Femur (tissue), 1 donor: Measurements from ENCODE around the gene PBRM1.
A peak's percentile ranks its signal among the peaks of the same experiment; 100 is the strongest.

Experiments used
- DNase-seq: peaks from one replicate; pipeline ENCODE4 v3.0.0-alpha.2; 2017

The PBRM1 gene

DNA sequence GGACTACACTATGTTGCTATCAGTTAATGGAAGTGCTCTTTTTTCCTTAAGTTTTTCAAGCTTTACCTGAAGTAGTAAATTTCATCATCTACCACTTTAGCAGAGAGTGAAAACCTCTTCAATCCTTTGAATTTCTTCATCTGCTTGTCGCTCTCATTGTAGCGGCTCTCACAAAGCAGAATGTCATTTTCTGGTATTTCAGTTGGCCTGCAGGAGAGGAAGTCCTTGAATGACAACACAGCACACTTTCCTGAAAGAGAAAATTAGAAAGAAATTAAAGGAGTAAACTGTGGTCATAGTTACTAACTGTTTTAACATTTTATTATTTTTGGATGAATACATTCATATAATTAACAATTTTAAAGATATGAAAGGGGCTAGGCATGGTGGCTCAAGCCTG is 121.7 kb downstream of the PBRM1 start:
- DNase-seq, result no peak

DNA sequence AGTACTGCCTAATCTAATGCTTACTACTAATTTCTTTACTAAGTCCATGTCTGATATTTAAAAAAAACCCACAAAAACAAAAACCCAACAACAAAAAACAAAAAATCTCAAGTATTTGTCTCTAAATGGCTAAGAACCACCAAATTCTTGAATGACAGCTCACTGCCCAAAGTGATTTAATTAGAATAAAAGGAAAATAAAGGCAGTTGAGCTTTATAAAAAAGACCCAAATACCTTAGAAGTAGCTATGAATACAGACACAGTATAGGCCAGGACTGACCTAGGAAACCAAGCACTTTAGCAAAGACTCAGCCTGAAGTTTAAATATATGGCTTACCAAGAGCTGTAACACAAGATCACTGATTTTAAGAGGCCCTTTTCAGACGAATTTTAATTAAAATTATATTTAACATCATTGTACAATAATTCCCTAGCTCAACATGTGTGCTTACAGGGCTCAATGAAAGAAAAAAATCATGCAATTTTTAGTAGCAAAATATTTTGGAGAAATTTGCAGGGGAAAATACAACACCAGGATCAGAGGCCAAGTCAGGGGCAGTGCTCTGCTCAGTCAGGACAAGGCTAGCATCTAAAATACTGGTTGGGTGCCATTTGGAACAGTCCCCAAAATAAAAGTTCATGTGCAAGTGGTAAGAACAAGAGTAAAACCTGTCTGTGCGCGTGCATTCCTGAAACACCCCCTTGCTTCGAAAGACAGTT is 124.5 kb downstream of the PBRM1 start:
- no peak for DNase-seq

DNA sequence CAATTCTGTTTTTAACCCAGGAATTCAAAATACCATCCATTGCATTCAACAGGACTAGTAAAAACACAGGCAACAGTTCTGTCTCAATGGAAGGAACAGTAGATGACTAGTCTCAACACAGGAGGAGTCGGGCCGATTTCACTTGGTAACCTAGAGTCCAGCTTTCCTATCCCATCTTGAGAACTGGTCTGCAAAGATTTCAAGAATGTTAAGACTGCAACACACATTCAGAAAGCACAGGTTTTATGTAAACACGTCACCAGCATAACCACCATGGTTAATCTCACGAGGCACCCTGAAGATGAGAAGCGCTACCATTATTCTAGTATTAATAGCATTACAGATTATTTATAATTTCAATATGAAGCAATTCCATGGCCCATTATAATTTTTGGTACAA is 127.3 kb downstream of the PBRM1 start:
- no peak for DNase-seq

DNA sequence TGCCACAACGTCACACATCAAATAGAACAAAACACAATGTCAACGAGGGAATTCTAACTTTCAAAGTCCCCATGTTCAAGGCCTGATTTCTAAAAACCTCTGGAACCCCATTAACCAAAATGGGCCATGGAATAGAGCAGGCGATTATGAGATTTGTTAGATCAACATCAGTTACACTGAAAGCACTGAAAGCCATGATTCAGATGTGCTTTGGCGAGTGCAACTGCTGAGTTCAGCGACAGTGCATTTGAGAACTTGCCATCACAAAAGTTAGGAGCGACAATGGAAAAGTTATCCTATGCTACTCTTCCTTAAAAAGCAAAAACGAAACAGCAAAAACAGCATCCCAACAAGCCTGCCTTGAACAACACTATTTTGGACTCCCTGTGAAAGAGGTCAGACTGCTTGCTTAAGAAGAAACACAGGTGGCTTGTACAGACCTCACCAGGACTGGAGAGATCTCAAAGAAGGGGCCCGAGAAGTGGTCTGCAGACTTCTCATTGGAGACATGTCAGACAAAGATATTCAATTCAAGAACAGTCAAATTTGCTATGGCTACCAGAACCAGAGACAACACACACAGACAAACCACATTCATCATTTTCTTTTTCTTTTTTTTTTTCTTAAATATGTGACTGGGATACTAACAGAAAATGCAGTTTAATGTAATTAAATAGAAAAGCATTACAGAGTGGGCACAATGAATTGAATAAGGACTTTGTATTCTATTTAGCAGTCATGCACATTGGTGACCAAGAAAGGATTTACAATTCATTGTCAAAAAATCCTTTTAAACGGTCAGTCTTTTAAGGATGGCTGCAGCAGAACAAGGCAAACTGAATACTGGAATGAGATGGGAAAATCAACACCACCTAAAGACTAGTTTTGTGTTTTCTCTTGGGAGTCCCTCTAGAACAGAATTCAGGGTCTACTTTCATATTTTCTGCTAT is 128.4 kb downstream of the PBRM1 start:
- no peak for DNase-seq

DNA sequence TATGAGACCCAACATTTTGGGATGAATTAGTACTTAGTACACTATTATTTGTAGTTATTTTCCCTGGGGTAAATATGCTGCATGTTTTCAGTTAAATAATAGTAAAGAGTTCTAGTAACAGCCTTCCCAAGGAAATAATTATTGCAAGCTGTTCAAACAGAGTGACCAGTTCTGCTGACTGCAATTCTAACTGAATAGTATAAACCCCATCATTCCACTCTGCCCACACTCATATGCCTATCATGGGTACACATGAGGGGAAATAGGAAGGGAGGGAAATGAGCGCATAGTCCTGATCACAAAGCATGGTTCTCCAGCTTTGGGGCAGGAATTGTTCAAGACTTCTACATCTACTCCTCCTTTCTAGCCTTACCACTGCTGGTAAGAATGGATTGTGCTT is 130.7 kb downstream of the PBRM1 start:
- no peak for DNase-seq

DNA sequence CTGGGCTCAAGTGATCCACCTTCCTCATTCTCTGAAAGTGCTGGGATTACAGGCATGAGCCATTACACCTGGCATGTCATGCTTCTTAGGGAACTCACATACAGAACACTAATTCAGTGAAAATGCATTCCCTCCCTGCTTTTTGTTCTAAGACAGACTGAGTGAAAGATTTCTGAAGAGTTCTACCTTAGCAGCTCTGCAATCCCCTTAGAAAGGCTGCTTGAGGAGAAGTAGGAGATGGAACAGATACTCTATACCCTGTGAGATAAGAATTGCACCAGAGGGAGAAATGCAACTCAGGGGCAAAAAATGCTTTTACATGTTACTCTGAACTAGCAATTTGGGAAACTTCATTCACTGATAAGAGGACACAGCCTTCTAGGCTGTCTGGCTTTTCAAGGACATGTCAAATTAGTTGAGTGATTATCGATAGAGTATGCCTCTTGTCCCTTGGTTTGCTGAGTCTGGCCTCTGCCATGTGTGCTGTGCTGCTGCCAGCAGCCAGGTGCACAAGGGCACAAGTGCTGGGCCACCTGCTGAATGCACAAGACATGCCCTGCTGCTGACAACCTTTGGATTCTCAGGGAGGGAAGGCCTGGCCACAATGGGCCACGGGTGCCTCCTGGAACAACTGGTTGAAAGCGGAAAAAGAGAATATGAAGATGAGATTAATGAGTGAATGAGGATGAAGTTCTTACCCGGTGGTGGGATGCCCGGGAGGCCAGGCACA is 131.5 kb downstream of the PBRM1 start:
- DNase-seq, result no peak

DNA sequence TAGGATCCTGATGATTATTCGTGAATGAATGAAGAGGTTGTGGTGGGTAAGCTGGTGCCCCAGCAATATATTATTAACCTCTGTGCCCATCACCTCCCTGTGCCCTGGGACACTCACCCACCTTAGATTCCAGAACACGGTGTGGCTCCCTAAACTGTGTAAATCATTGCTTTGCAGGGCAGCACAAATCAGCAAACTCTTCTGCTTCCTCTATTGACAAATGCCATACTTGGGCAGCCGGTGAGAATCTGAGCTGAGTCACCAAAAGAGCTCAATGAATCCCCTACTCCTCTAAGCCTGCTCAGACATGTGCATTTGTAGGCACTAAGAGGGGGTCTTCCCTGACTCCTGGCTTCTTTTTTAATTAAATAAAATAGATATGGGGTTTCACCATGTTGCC is 133.6 kb downstream of the PBRM1 start:
- no peak for DNase-seq

DNA sequence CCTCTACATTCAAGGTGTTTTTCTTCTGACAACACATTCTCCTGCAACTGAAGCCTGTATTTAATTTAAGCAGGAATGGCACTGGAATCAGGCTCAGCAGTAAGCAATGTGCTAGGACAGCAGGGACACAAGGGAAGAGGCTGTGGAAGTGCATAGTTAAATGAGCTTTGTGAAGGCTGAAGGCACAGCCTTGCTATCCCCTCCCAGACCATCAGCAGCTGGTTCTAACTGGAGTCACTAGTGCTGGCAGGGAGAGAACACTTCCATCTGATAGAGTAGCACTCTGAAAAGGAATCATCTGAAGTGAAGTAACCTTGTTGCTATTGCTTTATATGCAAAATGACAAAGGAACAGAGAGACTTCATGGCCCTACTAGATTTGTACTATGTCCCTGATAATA is 134.6 kb downstream of the PBRM1 start:
- no peak for DNase-seq

DNA sequence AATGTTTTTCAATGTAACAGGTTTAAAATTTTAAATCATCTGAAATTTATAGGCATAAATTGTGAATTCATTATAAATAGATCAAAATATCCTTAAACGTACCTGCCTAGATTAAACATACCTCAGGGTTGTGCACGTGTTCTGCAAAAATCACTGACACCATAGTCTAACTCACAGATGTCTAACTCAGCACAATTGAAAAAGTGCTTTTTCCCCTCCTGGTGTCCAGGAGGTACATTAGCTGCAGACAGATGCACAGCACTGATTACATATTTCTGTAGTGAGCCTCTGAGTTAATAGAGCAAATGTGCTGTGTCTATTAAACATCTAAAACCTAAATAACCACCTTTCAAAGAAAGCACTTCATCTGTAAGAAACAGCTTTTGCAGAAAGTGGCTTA is 138.6 kb downstream of the PBRM1 start:
- no peak for DNase-seq

DNA sequence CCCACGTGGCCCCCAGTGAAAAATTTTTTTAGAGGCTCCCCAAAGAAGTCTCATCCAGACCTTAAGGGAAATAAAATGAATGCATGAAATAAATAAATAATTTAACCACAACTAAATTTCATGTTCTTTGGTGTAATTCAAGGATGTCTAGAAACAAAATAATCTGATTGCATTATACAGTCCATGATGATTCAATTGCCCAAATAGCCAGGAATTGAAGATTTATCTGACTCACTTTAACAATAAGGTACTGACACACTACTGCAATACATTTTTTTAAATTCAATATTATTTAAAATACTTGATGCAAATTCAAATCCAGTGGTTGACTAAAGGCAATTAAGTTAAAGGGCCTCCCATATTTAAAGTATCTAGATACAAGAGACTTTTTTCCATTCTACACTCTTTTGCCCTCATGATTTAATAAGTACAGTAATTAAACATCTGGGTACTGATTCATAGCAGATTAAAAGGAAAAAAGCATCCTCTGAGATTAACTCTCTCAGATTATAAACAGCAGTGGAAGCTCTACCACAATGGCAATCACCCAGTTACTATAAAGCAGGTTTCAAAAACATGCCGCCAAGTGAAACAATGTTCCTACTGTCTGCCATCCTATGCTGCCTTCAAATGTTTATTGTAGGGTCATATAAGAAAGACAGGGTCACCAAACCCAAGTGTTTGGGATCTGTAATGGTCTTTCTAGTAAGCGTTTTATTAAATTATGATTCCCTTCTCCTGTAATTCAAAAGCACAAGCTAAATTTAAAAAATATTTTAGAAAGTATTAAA is 139.4 kb downstream of the PBRM1 start:
- no peak for DNase-seq

DNA sequence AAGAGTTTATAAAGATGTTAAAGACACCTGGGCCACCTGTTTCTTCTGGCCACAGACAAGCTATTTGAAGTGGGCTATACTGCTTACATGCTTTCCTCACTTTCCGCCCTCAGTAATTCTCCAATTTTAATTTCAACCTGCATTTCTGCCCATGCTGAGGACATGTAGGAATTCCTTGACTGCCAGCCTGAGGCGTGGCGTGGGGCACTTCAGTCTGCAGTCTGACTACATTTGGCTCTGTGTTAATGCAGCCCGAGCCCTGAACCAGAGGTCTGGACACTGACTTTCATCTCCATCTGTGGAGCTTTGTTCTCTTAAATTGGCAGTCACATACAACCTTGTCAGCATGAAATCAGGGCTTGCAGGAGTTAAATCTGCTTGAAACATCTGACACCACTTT is 140.8 kb downstream of the PBRM1 start:
- DNase-seq, result no peak

DNA sequence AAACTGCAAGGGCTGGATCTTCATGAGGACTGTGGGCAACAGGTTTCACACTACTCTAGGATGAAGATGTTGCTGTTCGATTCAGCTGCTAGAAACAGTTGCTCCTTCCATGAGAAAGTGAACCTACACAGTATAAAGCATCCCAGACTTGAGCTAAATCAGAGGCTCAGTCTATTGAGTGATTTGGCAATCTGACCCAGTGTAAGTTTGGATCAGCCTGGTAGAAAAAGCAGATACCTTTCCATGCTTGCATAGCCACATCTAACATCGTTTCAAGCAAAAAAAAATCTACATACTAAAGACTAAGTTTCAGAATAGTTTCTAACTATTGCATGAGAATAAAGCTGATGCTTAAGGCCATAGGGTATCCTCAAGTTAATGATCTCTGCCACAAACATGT is 144.7 kb downstream of the PBRM1 start:
- DNase-seq, result no peak

DNA sequence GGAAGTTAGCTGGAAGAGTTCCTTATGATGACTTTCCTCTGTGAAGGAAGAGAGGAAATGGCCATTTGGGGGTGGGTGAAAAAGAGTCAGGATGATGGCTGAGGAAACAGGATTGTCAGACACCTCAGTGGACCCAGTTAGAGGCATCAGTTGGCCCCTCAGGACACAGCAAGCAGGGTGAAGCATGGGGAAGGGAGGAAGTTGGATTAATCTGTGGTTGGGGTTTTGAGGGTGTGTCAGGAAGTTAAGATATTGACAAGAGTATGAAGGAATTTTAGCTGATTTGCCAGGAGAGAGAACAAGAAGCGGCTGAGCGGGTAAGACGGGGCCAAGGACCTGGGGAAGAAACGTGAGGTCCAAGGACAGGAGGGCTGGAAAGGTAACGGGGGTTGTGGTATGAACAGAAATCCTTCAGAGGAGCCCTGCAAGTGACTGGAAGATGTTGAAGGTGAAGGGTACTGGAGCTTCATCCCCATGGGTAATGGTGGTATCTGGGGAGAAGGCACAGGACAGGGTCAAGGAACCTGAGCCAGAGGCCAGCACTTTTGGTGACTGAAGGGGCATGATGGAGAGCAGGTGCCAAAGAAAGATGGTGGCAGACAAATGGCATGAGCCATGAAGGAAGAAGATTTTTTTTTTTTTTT is 146.6 kb downstream of the PBRM1 start:
- no peak for DNase-seq

DNA sequence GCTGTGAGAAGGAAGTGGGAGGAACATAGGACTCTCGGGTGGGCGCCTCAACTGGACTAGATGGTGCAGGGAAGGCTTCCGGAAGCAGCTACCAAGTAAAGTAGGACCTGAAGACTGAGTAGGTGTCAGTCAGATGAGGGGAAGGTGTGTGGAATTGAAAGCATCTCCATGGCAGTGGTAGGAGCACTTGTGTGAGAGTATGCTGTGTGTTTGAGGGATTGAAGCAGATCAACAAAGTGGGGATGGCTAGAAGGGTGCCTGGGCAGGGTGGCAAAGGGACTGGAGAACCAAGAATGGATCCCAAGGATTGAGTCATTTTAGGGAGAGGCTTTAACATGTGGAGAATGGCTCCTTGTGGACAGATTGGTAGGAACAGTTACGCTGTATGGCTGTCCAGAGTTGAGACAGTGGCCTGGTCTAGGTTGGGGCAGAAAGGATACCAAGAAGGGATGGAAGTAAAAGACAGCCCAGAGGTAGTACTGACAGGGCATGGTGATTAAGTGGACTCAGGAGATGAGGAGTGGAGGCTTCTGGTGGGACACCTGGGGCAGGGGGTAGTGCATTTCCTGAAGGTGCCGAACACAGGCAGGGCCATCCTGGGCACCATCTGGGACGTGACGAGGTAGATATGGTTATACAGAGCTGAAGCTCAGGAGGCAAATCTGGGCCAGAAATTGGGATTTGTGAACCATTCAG is 147.8 kb downstream of the PBRM1 start:
- no peak for DNase-seq

DNA sequence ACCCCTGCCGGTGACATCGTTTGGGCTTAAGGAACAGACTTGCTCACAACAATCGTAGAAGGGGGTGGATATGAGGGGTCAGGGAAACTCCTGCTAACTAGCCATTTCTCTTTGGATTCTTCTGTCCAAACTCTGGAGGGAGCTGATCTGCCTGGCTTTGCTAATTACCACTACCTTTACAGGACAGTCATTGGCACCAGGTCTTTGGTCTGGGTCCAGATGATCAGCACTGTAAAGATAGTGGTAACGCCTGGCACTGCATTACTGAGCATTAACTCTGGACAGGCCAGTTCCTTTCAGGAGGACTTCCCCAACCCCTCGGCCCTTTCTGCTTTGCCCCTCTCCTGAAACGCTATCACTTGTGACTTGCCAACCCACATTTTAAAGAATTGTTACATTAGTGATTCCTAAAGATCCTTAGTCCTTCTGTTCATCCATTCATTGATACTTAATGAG is 148.5 kb downstream of the PBRM1 start:
- no peak for DNase-seq

DNA sequence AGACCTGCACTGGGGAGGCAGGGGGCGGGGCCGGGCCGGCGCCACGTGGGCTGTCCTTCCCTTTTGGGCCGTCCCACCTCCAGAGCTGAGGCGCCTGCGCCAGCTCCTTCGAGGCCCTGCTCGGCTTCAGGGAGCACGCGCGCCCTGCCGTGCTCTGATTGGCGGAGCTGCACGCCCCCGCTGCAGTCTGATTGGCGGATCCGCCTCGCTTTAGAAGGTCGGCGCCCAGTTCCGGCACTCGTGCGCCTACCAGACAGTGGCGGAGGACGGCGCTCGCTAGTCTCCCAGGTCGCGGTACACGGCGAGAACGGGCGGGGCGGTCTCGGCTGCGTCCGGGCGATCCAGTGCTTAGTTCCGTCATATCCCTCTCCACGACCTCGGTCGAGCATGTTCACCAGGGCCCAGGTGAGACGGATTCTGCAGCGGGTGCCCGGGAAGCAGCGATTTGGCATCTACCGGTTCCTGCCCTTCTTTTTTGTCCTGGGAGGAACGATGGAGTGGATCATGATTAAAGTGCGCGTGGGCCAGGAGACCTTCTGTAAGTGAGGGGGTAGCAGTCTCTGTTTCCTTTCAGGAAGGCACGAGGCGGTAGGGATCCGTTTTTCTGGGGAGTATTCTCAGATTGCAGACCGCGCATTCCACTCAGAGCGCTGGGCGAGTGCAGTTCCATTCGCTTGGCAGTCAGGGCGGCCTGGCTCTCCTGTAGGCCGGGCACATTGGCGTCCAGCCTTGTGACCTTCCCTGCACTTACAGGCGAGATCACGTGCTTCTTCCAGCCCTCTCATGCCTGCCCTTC is 149.1 kb downstream of the PBRM1 start, which contains the start of gene UQCC5:
Gene UQCC5, plus strand, starts transcription at position 237 of the 796 bp plus-strand sequence. Its CDS starts 151 bp downstream, at position 388.
- peak; percentile 99 for DNase-seq

DNA sequence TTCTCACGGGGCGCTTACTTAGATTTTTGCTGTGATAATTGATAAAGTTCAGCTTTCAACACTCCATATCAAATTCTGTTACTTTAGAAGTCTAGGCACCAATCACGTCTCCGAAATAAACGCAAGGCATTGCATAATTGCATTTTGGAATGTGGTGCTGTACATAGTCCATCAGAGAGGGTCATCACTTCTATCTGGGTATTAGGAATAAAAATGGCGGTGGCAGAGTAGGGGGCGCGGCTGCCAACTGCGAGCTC is 149.7 kb downstream of the PBRM1 start:
- no peak for DNase-seq

DNA sequence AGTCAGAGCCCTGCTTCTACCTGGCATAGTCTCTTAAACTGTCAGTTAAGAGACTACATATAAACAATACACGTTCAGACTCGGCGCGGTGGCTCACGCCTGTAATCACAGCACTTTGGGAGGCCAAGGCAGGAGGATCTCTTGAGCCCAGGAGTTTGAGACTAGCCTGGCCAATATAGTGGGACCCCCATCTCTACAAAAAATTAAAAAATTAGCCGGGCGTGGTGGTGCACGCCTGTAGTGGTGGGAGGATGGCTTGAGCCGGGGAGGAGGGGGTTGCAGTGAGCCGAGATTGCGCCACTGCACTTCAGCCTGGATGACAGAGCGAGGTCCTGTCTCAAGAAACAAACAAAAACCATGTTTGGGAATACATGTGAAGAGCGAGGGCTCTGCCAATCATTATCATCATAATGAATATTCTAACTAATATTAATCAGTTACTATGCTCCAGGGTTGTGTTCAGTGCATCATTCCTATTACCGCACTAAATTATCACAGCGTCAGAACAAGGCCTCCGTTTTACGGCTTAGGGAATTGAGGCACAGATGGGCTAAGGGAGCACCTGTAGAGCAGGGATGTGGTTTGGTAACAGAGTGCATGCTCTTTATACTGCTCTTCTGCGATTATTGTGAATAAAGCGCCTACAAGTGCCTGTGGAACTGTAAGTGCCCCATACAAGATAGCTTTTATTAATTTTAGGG is 150.2 kb downstream of the PBRM1 start:
- DNase-seq, result peak; percentile 14

DNA sequence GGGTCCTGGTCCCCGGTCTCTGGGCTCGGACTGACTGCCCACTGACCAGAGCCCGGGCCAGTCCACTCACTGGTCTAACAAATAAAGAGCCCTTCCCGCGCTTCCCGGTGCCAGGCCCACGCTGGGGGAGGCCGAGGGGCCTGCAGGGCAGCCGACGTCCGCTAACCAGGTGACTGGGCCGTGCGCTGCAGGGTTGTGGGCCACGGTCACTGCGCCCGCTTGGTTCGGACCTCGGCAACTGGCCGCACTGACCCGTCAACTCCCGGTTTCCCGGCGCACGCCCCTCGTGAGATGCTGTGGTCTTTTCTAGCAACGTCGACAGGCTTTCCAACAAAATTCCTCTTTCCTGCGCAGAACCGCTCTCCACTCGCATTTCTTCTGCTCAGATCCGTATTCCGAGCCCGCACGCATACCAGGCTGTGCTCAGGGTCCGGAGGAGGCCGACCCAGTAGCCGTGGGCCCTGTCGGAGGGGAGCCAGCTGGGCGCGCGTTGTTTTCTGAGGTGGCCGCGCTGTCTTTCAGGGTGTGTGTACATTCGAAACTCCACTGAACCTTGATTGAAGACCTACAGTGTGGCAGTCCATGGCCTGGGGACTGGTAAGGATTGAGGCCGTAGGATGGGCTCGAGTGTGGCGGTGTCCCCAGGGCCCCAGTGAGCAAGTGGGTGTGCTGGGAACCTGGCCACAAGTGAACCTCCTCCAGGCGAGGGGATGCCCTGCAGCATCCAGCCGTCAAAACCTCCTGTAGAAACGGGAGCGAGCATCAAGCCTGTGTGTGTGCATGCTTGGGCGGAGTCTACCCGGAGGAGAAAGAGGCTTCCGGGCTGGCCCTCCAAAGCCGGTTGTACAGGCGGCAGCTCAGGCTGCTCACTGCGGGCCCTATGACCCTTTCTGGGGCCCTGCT is 151.2 kb downstream of the PBRM1 start:
- DNase-seq, result peak; percentile 47
